ENCODE data around the gene IQSEC3.

Gene IQSEC3

GRCh38 chr12:167959-168600, 101.5 kb downstream of the IQSEC3 start:
- DNase-seq: no peak

GRCh38 chr12:168763-169525, 102.4 kb downstream of the IQSEC3 start:
- no peak for DNase-seq

GRCh38 chr12:169528-170370, 103.2 kb downstream of the IQSEC3 start:
- DNase-seq: no peak

- no peak for DNase-seq
These were observed 104.0 kb downstream of the IQSEC3 start for GRCh38 chr12:170371-171225.

GRCh38 chr12:171276-171675, 104.7 kb downstream of the IQSEC3 start:
- no peak for DNase-seq

GRCh38 chr12:171743-172676, 105.4 kb downstream of the IQSEC3 start:
- DNase-seq: no peak

- no peak for DNase-seq
These were observed 106.2 kb downstream of the IQSEC3 start for GRCh38 chr12:172732-173161.

- no peak for DNase-seq
These were observed 107.6 kb downstream of the IQSEC3 start for GRCh38 chr12:174124-174523.

GRCh38 chr12:174596-174995, 108.0 kb downstream of the IQSEC3 start:
- DNase-seq: no peak

GRCh38 chr12:175250-175649, 108.7 kb downstream of the IQSEC3 start:
- DNase-seq: no peak

- DNase-seq: no peak
These were observed 109.2 kb downstream of the IQSEC3 start for GRCh38 chr12:175759-176158.

GRCh38 chr12:176321-177181, 110.0 kb downstream of the IQSEC3 start:
- no peak for DNase-seq

- DNase-seq: no peak
These were observed 110.9 kb downstream of the IQSEC3 start for GRCh38 chr12:177336-177979.

GRCh38 chr12:177980-178828, 111.6 kb downstream of the IQSEC3 start:
- no peak for DNase-seq

GRCh38 chr12:178829-179109, 112.2 kb downstream of the IQSEC3 start:
- no peak for DNase-seq

- DNase-seq: no peak
These were observed 112.7 kb downstream of the IQSEC3 start for GRCh38 chr12:179131-179884.

GRCh38 chr12:179885-180284, 113.3 kb downstream of the IQSEC3 start:
- DNase-seq: no peak

GRCh38 chr12:180445-180844, 113.9 kb downstream of the IQSEC3 start:
- DNase-seq: no peak

All from activated effector memory CD4-positive, alpha-beta T cell treated with Interleukin-2 at 50 U/mL for 16 hours (primary cell).